Smooth muscle cell of the pulmonary artery (primary cell): Measurements from ENCODE around the gene FUOM. TPM values are rescaled to one million over a fixed set of nuclear protein-coding genes. Genes with fewer than 3 reads are reported as not detected.

Experiments
- total RNA-seq: library from RNA; depleted of rRNA; stranded (reverse); fragments of >200 nt; gene quantifications from 2 replicates; pipeline ENCODE4 v1.2.3, GENCODE V29; 2014

Gene FUOM
- 4.4 and 6.3 TPM in 2 replicates for total RNA-seq

GRCh38 chr10:133357285-133358161 is at the start of gene FUOM:
TSS of gene FUOM (minus strand) at chr10:133358019. CDS start at chr10:133358007, 12 bp downstream.

GRCh38 chr10:133394064-133394663 is 36.3 kb upstream of the FUOM start, which contains the start of gene MTG1:
TSS of gene MTG1 (plus strand) at chr10:133394157. CDS start at chr10:133394221, 64 bp downstream.

GRCh38 chr10:133379152-133379800 is 21.5 kb upstream of the FUOM start, which contains the start of gene PAOX:
TSS of gene PAOX (plus strand) at chr10:133379262. CDS start at chr10:133379317, 55 bp downstream.

GRCh38 chr10:133373174-133374090 is 15.6 kb upstream of the FUOM start, which contains the start of gene ECHS1:
TSS of gene ECHS1 (minus strand) at chr10:133373354. CDS start at chr10:133373333, 21 bp downstream.

GRCh38 chr10:133336577-133337369 is 21.0 kb downstream of the FUOM start, which contains the start of gene CALY:
TSS of gene CALY (minus strand) at chr10:133336896. CDS start at chr10:133328989, 7,907 bp downstream.

GRCh38 chr10:133308421-133309099 is 49.3 kb downstream of the FUOM start, which contains the start of the genes TUBGCP2 and ZNF511:
TSS of gene TUBGCP2 (minus strand) at chr10:133308872. CDS start at chr10:133302941, 5,931 bp downstream.
TSS of gene ZNF511 (plus strand) at chr10:133308914. CDS start at chr10:133308944, 30 bp downstream.

Other genes with a start within 250 kb of the FUOM start
- gene KNDC1, start 197.8 kb downstream of the FUOM start, total RNA-seq = 0.65 and 0.86 TPM in 2 replicates
- gene UTF1, start 127.8 kb downstream of the FUOM start, total RNA-seq = not detected in 2 replicates
- not detected in 2 replicates for gene VENTX, start 120.2 kb downstream of the FUOM start, total RNA-seq
- 1.5 and 2.7 TPM in 2 replicates for gene ADAM8, start 81.2 kb downstream of the FUOM start, total RNA-seq
- gene TUBGCP2, start 49.1 kb downstream of the FUOM start, total RNA-seq = 54.7 and 64.7 TPM in 2 replicates
- 16.1 and 17.1 TPM in 2 replicates for gene ZNF511, start 49.1 kb downstream of the FUOM start, total RNA-seq
- not detected in 2 replicates for gene CALY, start 21.1 kb downstream of the FUOM start, total RNA-seq
- not detected in 2 replicates for gene PRAP1, start 10.6 kb downstream of the FUOM start, total RNA-seq
- gene ECHS1, start 15.3 kb upstream of the FUOM start, total RNA-seq = 57.7 and 60.6 TPM in 2 replicates
- 4.0 and 5.6 TPM in 2 replicates for gene PAOX, start 21.2 kb upstream of the FUOM start, total RNA-seq
- gene MTG1, start 36.1 kb upstream of the FUOM start, total RNA-seq = 19.9 and 29.1 TPM in 2 replicates
- 0.39 and 1.6 TPM in 2 replicates for gene SPRN, start 66.6 kb upstream of the FUOM start, total RNA-seq
- gene SCART1, start 95.9 kb upstream of the FUOM start, total RNA-seq = 2.5 and 2.8 TPM in 2 replicates
- 0.20 and 0.86 TPM in 2 replicates for gene CYP2E1, start 169.3 kb upstream of the FUOM start, total RNA-seq
- gene SYCE1, start 207.6 kb upstream of the FUOM start, total RNA-seq = 0.07 TPM in 1 of 2 replicates, not detected in the other